ENCODE measurements around the gene PNPLA6.

DNA sequence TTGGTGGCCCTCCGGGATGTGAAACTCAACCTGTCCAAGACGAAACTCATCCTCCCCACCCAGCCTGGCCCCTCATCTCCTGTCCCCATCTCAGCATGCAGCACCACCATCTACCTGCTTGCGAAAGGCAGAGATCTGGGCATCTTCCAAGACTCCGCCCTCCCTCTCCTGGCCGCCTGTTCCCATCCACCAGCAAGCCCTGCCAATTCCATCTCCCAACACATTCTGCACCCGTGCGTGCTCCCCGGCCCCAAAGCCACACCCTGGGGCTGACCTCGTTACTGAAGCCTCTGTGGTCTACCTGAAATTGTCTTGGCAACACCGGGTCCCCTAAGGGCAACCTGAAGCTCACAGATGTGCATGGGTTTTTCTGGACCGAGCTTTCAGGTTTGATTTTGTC lies 46.9 kb downstream of the PNPLA6 start:
- TF ChIP-seq EZH2 (IDR thresholded peaks at IDR 0.05), result no peak
- TF ChIP-seq FOXP2 (optimal IDR thresholded peaks at IDR 0.05; ENCODE audit: control extremely low read depth, extremely low read length, insufficient read depth), result no peak
- no peak for TF ChIP-seq POLR2AphosphoS5 (IDR thresholded peaks at IDR 0.05; ENCODE audit: borderline replicate concordance, low read depth, low read length)
